Choroid plexus epithelial cell (primary cell): ENCODE data around the gene LENG1.

ENCODE experiments used
- DNase-seq: peaks from one replicate; pipeline ENCODE4 v3.0.0-alpha.2; 2010; ENCODE audit warnings: low read depth
- H3K4me3 ChIP-seq: 2 replicates; pipeline ENCODE4 v1.5.1; 2011; ENCODE audit warnings: low read depth, mild to moderate bottlenecking, control low read depth, low read length, moderate library complexity
- CTCF ChIP-seq: conservative IDR thresholded peaks from 2 replicates; pipeline ENCODE4 v1.5.1; 2011; ENCODE audit warnings: low read depth, mild to moderate bottlenecking, control low read depth, inconsistent platforms, low read length, moderate library complexity

Gene LENG1

GRCh38 chr19:54147676-54148075 is 11.8 kb downstream of the LENG1 start:
- no peak overlapping the region for H3K4me3 ChIP-seq
- no peak for TF ChIP-seq CTCF
- no peak for DNase-seq

GRCh38 chr19:54145541-54146158 is 13.9 kb downstream of the LENG1 start:
- TF ChIP-seq CTCF: no peak
- no peak for DNase-seq
- H3K4me3 ChIP-seq: no peak overlapping the region

GRCh38 chr19:54142166-54142780 is 17.2 kb downstream of the LENG1 start:
- TF ChIP-seq CTCF: no peak

GRCh38 chr19:54141356-54141755 is 18.2 kb downstream of the LENG1 start:
- TF ChIP-seq CTCF: no peak
- no peak overlapping the region for H3K4me3 ChIP-seq
- DNase-seq: no peak

More at GRCh38 chr19:54142166-54142780, 17.2 kb downstream of the LENG1 start:
- H3K4me3 ChIP-seq: no peak overlapping the region
- DNase-seq: no peak

GRCh38 chr19:54138489-54139256 is 20.8 kb downstream of the LENG1 start:
- DNase-seq: no peak
- no peak for TF ChIP-seq CTCF
- peak overlapping the region; percentile 86 for H3K4me3 ChIP-seq

GRCh38 chr19:54137699-54138488 is 21.6 kb downstream of the LENG1 start, which contains the start of gene CNOT3:
CNOT3 (plus strand) TSS chr19:54137762; CDS start chr19:54142979, 5,217 bp downstream.
- no peak for TF ChIP-seq CTCF
- peak within 1 kb of the TSS; percentile 86 for H3K4me3 ChIP-seq
- no peak for DNase-seq
